Astrocyte (in vitro differentiated cells and primary cell): ENCODE data around the gene MTHFSD.

Experiments used
- CTCF ChIP-seq: IDR thresholded peaks from 2 replicates; pipeline ENCODE4 v1.5.1; 2011; ENCODE audit warnings: low read depth, mild to moderate bottlenecking, inconsistent platforms, low read length, moderate library complexity; ENCODE audit not compliant: insufficient read depth
- EZH2 ChIP-seq: IDR thresholded peaks from 2 replicates; pipeline ENCODE4 v1.6.1; 2012; ENCODE audit warnings: mild to moderate bottlenecking, low read length, inconsistent platforms; ENCODE audit not compliant: insufficient read depth

- no peak for TF ChIP-seq CTCF
- TF ChIP-seq EZH2: no peak
Observed at GRCh38 chr16:86595983-86596605, 41.1 kb upstream of the MTHFSD start.
